GM10248 (cell line): ENCODE results near the gene FAF2.

Experiments
- CTCF ChIA-PET: fragments of 300-600 bp; sonication (Branson Sonifier 250); formaldehyde crosslinking; extraction: SDS; loops from one replicate; lab custom pipeline; 2021; ENCODE audit warnings: antibody characterized with exemption; lab: Yijun Ruan, JAX
- POLR2A ChIA-PET: fragments of 350-650 bp; sonication (Branson Sonifier 250); formaldehyde crosslinking; extraction: SDS; loops from one replicate; lab custom pipeline; 2020; ENCODE audit warnings: antibody characterized with exemption; lab: Yijun Ruan, JAX
- DNase-seq: peaks from one replicate; pipeline ENCODE4 v3.0.0; 2012; ENCODE audit errors: extremely low spot score
- CTCF ChIP-seq: IDR thresholded peaks from 2 replicates; pipeline ENCODE4 v1.5.1; 2012; ENCODE audit warnings: mild to moderate bottlenecking, low read depth; ENCODE audit errors: extremely low read depth, missing control alignments, control extremely low read depth

Gene FAF2

GRCh38 chr5:176536902-176537553 lies 88.8 kb downstream of the FAF2 start, which contains the start of gene RNF44:
Gene RNF44, minus strand, starts transcription at chr5:176537402. Its CDS starts 4,930 bp downstream, at chr5:176532472.
- ChIA-PET CTCF (interaction anchor here (0.6 to 1.6 kb wide), 4 partner anchors 14 to 121 kb away, joined by 3 to 5 read pairs (median 4); partner anchors contain the start of gene FAF2), POLR2A (interaction anchor here (1.1 to 2.1 kb wide), 3 partner anchors 13 to 110 kb away, joined by 4 to 9 read pairs (median 4); partner anchors contain the start of genes FAF2 and TSPAN17)
- DNase-seq = peak; percentile 92
- no peak for TF ChIP-seq CTCF

GRCh38 chr5:176537554-176538229 lies 89.5 kb downstream of the FAF2 start:
- TF ChIP-seq CTCF = no peak
- DNase-seq = peak; percentile 92
- CTCF ChIA-PET = interaction anchor here (1.0 to 1.6 kb wide), 4 partner anchors 19 to 123 kb away, joined by 3 to 5 read pairs (median 4); partner anchors contain the start of gene FAF2
- POLR2A ChIA-PET = interaction anchor here (0.5 to 2.1 kb wide), 4 partner anchors 13 to 109 kb away, joined by 4 to 9 read pairs (median 4); partner anchors contain the start of genes FAF2 and TSPAN17

GRCh38 chr5:176538230-176538988 lies 90.2 kb downstream of the FAF2 start:
- ChIA-PET POLR2A (interaction anchor here (0.5 to 2.1 kb wide), 4 partner anchors 14 to 109 kb away, joined by 4 to 9 read pairs (median 4); partner anchors contain the start of genes FAF2 and TSPAN17), CTCF (interaction anchor here (1.0 to 2.8 kb wide), 5 partner anchors 20 to 122 kb away, joined by 3 to 15 read pairs (median 4); partner anchors contain the start of gene FAF2)
- DNase-seq = no peak
- TF ChIP-seq CTCF = no peak

- no peak for DNase-seq
- ChIA-PET POLR2A (interaction anchor here (0.6 to 2.1 kb wide), 2 partner anchors 91 to 895 kb away, joined by 4 to 9 read pairs; partner anchors contain the start of gene FAF2), CTCF (interaction anchor here (1.1 to 2.8 kb wide), 2 partner anchors 91 to 122 kb away, joined by 3 to 15 read pairs; partner anchors contain the start of gene FAF2)
- TF ChIP-seq CTCF = no peak
These were observed 90.8 kb downstream of the FAF2 start for GRCh38 chr5:176538989-176539384.

- ChIA-PET CTCF (interaction anchor here (2.8 kb wide), 1 partner anchor 93 kb away, joined by 15 read pairs; the partner anchor contains the start of gene FAF2), POLR2A (no interaction called here)
- no peak for TF ChIP-seq CTCF
- DNase-seq = no peak
These were observed 92.3 kb downstream of the FAF2 start for GRCh38 chr5:176540476-176540899.
